ENCODE measurements around the gene TEDC2.

Gene TEDC2

GRCh38 chr16:2465653-2466415 lies 5.9 kb downstream of the TEDC2 start:
- DNase-seq (ENCODE audit: low read depth) = no peak

GRCh38 chr16:2466667-2467527 lies 7.0 kb downstream of the TEDC2 start:
- no peak for DNase-seq (ENCODE audit: low read depth)

GRCh38 chr16:2467528-2468232 lies 7.8 kb downstream of the TEDC2 start:
- DNase-seq (ENCODE audit: low read depth) = no peak

GRCh38 chr16:2468233-2468724 lies 8.4 kb downstream of the TEDC2 start:
- DNase-seq (ENCODE audit: low read depth) = no peak

- no peak for DNase-seq (ENCODE audit: low read depth)
Observed at GRCh38 chr16:2468725-2469398, 9.0 kb downstream of the TEDC2 start.

GRCh38 chr16:2469399-2470233 lies 9.7 kb downstream of the TEDC2 start:
- DNase-seq (ENCODE audit: low read depth) = no peak

GRCh38 chr16:2470234-2470601 lies 10.3 kb downstream of the TEDC2 start:
- no peak for DNase-seq (ENCODE audit: low read depth)

GRCh38 chr16:2470603-2471015 lies 10.7 kb downstream of the TEDC2 start:
- DNase-seq (ENCODE audit: low read depth) = no peak

- no peak for DNase-seq (ENCODE audit: low read depth)
Observed at GRCh38 chr16:2471016-2471652, 11.2 kb downstream of the TEDC2 start, which contains the start of gene NTN3. NTN3 (plus strand) TSS chr16:2471297; CDS start chr16:2471702, 405 bp downstream.

- DNase-seq (ENCODE audit: low read depth) = no peak
Observed at GRCh38 chr16:2471653-2472487, 12.0 kb downstream of the TEDC2 start.

- no peak for DNase-seq (ENCODE audit: low read depth)
Observed at GRCh38 chr16:2472488-2472864, 12.6 kb downstream of the TEDC2 start.

- DNase-seq (ENCODE audit: low read depth) = no peak
Observed at GRCh38 chr16:2472885-2473445, 13.1 kb downstream of the TEDC2 start.

GRCh38 chr16:2473446-2473926 lies 13.6 kb downstream of the TEDC2 start:
- DNase-seq (ENCODE audit: low read depth) = peak; percentile 72

GRCh38 chr16:2473999-2474876 lies 14.3 kb downstream of the TEDC2 start:
- DNase-seq (ENCODE audit: low read depth) = no peak

GRCh38 chr16:2474877-2475412 lies 15.0 kb downstream of the TEDC2 start, which contains the start of gene TBC1D24:
TBC1D24 (plus strand) TSS chr16:2475127; CDS start chr16:2496149, 21,022 bp downstream.
- DNase-seq (ENCODE audit: low read depth) = no peak

- no peak for DNase-seq (ENCODE audit: low read depth)
Observed at GRCh38 chr16:2475413-2476344, 15.8 kb downstream of the TEDC2 start.
